BLaER1 treated with 17β-estradiol and CSF1 and Interleukin-3, amounts not matched to agents 10 nM and 100 nM (cell line): ENCODE data around the gene ANKRD10.
A peak's percentile ranks its signal among the peaks of the same experiment; 100 is the strongest.

Experiments
- H3K27ac ChIP-seq, 11 experiments: shearing (Covaris generic); formaldehyde crosslinking; 2 replicates each; pipeline ENCODE4 v1.8.1; 2022
- H3K27me3 ChIP-seq, 11 experiments: shearing (Covaris generic); formaldehyde crosslinking; 2 replicates each; pipeline ENCODE4 v1.8.1; 2022
- H3K36me3 ChIP-seq, 11 experiments: shearing (Covaris generic); formaldehyde crosslinking; 2 replicates each; pipeline ENCODE4 v1.8.1; 2022
- H3K4me1 ChIP-seq, 10 experiments: shearing (Covaris generic); formaldehyde crosslinking; 2 replicates each; pipeline ENCODE4 v1.8.1; 2022
- H3K4me2 ChIP-seq, 11 experiments: shearing (Covaris generic); formaldehyde crosslinking; 2 replicates each; pipeline ENCODE4 v1.8.1; 2022
- H3K4me3 ChIP-seq, 10 experiments: shearing (Covaris generic); formaldehyde crosslinking; 2 replicates each; pipeline ENCODE4 v1.8.1; 2022
- H3K9ac ChIP-seq, 11 experiments: shearing (Covaris generic); formaldehyde crosslinking; 2 replicates each; pipeline ENCODE4 v1.8.1; 2022
- H3K9me3 ChIP-seq, 11 experiments: shearing (Covaris generic); formaldehyde crosslinking; replicated peaks in 1 of 11; 2 replicates each; pipeline ENCODE4 v1.8.1; 2022
- H4K20me1 ChIP-seq, 11 experiments: shearing (Covaris generic); formaldehyde crosslinking; 2 replicates each; pipeline ENCODE4 v1.8.1; 2022
- Cebpa-rat ChIP-seq, 11 experiments: shearing (Covaris generic); IDR thresholded peaks; 2 replicates each; pipeline ENCODE4 v1.8.1; 2022

The ANKRD10 gene

GRCh38 chr13:110932588-110932987 lies 17.7 kb upstream of the ANKRD10 start:
- Histone ChIP-seq H3K4me1 (peaks cover 10 to 14% (median 11%) of the 10 kb centered on the region in 10 experiments), H3K4me3 (no peak overlapping the region), H3K4me2 (no peak overlapping the region), H3K9me3 (peaks cover 69 to 83% (median 75%) of the 10 kb centered on the region in 11 experiments), H3K9ac (no peak overlapping the region), H3K27me3 (no peaks in the 10 kb centered on the region), H3K36me3 (peaks cover 0 to 11% (median 0%) of the 10 kb centered on the region in 11 experiments; a peak in 6 of 22 replicates), H4K20me1 (no peaks in the 10 kb centered on the region), H3K27ac (no peak overlapping the region)
- TF ChIP-seq Cebpa-rat (IDR thresholded peaks at IDR 0.05): no peak

- H3K4me3 ChIP-seq: no peak overlapping the region
- 0 out of 22 replicates have a peak overlapping the region, but pooled peaks of 2 of the 11 experiments have one; percentile 11 to 36 for H3K9ac ChIP-seq
- no peak for TF ChIP-seq Cebpa-rat (IDR thresholded peaks at IDR 0.05)
- H3K27me3 ChIP-seq: no peaks in the 10 kb centered on the region
- H3K4me2 ChIP-seq: peak overlapping the region; percentile 17 to 67 (median 52); a peak in 19 of 22 replicates
- H3K27ac ChIP-seq: peak overlapping the region in 4 of 11 experiments; percentile 1 to 55 (median 32); a peak in 3 of 22 replicates
- H3K4me1 ChIP-seq: peaks cover 6 to 13% (median 7%) of the 10 kb centered on the region in 10 experiments; a peak in 19 of 20 replicates
- peaks cover 0 to 8% (median 0%) of the 10 kb centered on the region in 11 experiments; a peak in 5 of 22 replicates for H3K36me3 ChIP-seq
- H4K20me1 ChIP-seq: no peaks in the 10 kb centered on the region
- peaks cover 37 to 49% (median 45%) of the 10 kb centered on the region in 11 experiments for H3K9me3 ChIP-seq
These were observed 14.4 kb upstream of the ANKRD10 start for GRCh38 chr13:110929104-110929777.

- Histone ChIP-seq H3K4me3 (no peak overlapping the region), H3K4me1 (peaks cover 16 to 37% (median 22%) of the 10 kb centered on the region in 10 experiments), H3K27ac (no peak overlapping the region), H3K9ac (no peak overlapping the region), H3K36me3 (no peaks in the 10 kb centered on the region), H3K4me2 (no peak overlapping the region; a peak in 1 of 22 replicates), H3K27me3 (no peaks in the 10 kb centered on the region), H4K20me1 (no peaks in the 10 kb centered on the region), H3K9me3 (peaks cover 5 to 10% (median 9%) of the 10 kb centered on the region in 11 experiments; a peak in 19 of 22 replicates)
- no peak for TF ChIP-seq Cebpa-rat (IDR thresholded peaks at IDR 0.05)
These were observed 10.2 kb upstream of the ANKRD10 start for GRCh38 chr13:110925023-110925612.

- H3K27ac ChIP-seq: no peak overlapping the region
- peaks cover 16 to 42% (median 27%) of the 10 kb centered on the region in 10 experiments for H3K4me1 ChIP-seq
- H3K9me3 ChIP-seq: peaks cover 0 to 5% (median 3%) of the 10 kb centered on the region in 11 experiments; a peak in 12 of 22 replicates
- no peak overlapping the region for H3K4me3 ChIP-seq
- TF ChIP-seq Cebpa-rat (IDR thresholded peaks at IDR 0.05): no peak
- H3K4me2 ChIP-seq: no peak overlapping the region
- no peaks in the 10 kb centered on the region for H3K36me3 ChIP-seq
- H4K20me1 ChIP-seq: no peaks in the 10 kb centered on the region
- no peaks in the 10 kb centered on the region for H3K27me3 ChIP-seq
- H3K9ac ChIP-seq: no peak overlapping the region
These were observed 9.7 kb upstream of the ANKRD10 start for GRCh38 chr13:110924639-110924934.

- H3K9me3 ChIP-seq: no peaks in the 10 kb centered on the region
- no peak overlapping the region for H3K27ac ChIP-seq
- H3K4me3 ChIP-seq: no peak overlapping the region
- TF ChIP-seq Cebpa-rat (IDR thresholded peaks at IDR 0.05): no peak
- no peak overlapping the region for H3K9ac ChIP-seq
- H3K4me1 ChIP-seq: peaks cover 11 to 36% (median 22%) of the 10 kb centered on the region in 10 experiments
- no peaks in the 10 kb centered on the region for H3K36me3 ChIP-seq
- no peaks in the 10 kb centered on the region for H4K20me1 ChIP-seq
- H3K27me3 ChIP-seq: no peaks in the 10 kb centered on the region
- H3K4me2 ChIP-seq: no peak overlapping the region
These were observed 9.1 kb upstream of the ANKRD10 start for GRCh38 chr13:110923777-110924638.

- Histone ChIP-seq H3K4me1 (peaks cover 9 to 37% (median 23%) of the 10 kb centered on the region in 10 experiments), H3K27me3 (no peaks in the 10 kb centered on the region), H3K9ac (no peak overlapping the region), H4K20me1 (no peaks in the 10 kb centered on the region), H3K9me3 (no peaks in the 10 kb centered on the region), H3K4me2 (no peak overlapping the region), H3K27ac (no peak overlapping the region), H3K4me3 (no peak overlapping the region), H3K36me3 (no peaks in the 10 kb centered on the region)
- no peak for TF ChIP-seq Cebpa-rat (IDR thresholded peaks at IDR 0.05)
These were observed 8.2 kb upstream of the ANKRD10 start for GRCh38 chr13:110923086-110923485.

- no peaks in the 10 kb centered on the region for H4K20me1 ChIP-seq
- H3K4me2 ChIP-seq: no peak overlapping the region
- H3K9ac ChIP-seq: no peak overlapping the region
- no peaks in the 10 kb centered on the region for H3K9me3 ChIP-seq
- no peak overlapping the region for H3K27ac ChIP-seq
- no peak for TF ChIP-seq Cebpa-rat (IDR thresholded peaks at IDR 0.05)
- H3K4me3 ChIP-seq: no peak overlapping the region
- peaks cover 9 to 37% (median 25%) of the 10 kb centered on the region in 10 experiments for H3K4me1 ChIP-seq
- H3K27me3 ChIP-seq: no peaks in the 10 kb centered on the region
- no peaks in the 10 kb centered on the region for H3K36me3 ChIP-seq
These were observed 7.6 kb upstream of the ANKRD10 start for GRCh38 chr13:110922506-110922905.

- Histone ChIP-seq H3K4me3 (no peak overlapping the region), H3K4me2 (peak overlapping the region; percentile 10 to 85 (median 70); a peak in 19 of 22 replicates), H3K27ac (no peak overlapping the region), H3K9ac (no peak overlapping the region), H3K27me3 (no peaks in the 10 kb centered on the region), H4K20me1 (no peaks in the 10 kb centered on the region), H3K4me1 (peaks cover 11 to 38% (median 29%) of the 10 kb centered on the region in 10 experiments), H3K9me3 (no peaks in the 10 kb centered on the region), H3K36me3 (no peaks in the 10 kb centered on the region)
- TF ChIP-seq Cebpa-rat (IDR thresholded peaks at IDR 0.05): no peak
These were observed 6.8 kb upstream of the ANKRD10 start for GRCh38 chr13:110921695-110922094.

- H3K27me3 ChIP-seq: no peaks in the 10 kb centered on the region
- H3K27ac ChIP-seq: no peak overlapping the region
- H3K36me3 ChIP-seq: no peaks in the 10 kb centered on the region
- peak overlapping the region; percentile 10 to 85 (median 70); a peak in 20 of 22 replicates for H3K4me2 ChIP-seq
- no peak overlapping the region for H3K4me3 ChIP-seq
- H3K4me1 ChIP-seq: peaks cover 16 to 43% (median 34%) of the 10 kb centered on the region in 10 experiments
- TF ChIP-seq Cebpa-rat (IDR thresholded peaks at IDR 0.05): no peak
- no peaks in the 10 kb centered on the region for H4K20me1 ChIP-seq
- no peaks in the 10 kb centered on the region for H3K9me3 ChIP-seq
- H3K9ac ChIP-seq: no peak overlapping the region
These were observed 6.3 kb upstream of the ANKRD10 start for GRCh38 chr13:110921209-110921608.
